Endothelial cell (in vitro differentiated cells): ENCODE measurements around the gene ROGDI. TPM values are rescaled to one million over a fixed set of nuclear protein-coding genes. Genes with fewer than 3 reads are reported as not detected.

Source experiments
- DNase-seq: peaks from one replicate; pipeline ENCODE4 v3.0.0; 2021; ENCODE audit warnings: low spot score
- H3K27ac Mint-ChIP-seq: one replicate; pipeline ENCODE4 v1.8.0; 2021; ENCODE audit warnings: mixed read lengths, inconsistent platforms; ENCODE audit not compliant: unreplicated experiment
- H3K27me3 Mint-ChIP-seq: one replicate; pipeline ENCODE4 v1.8.0; 2021; ENCODE audit warnings: mild to moderate bottlenecking, moderate library complexity, mixed read lengths, inconsistent platforms; ENCODE audit not compliant: unreplicated experiment
- H3K36me3 Mint-ChIP-seq: one replicate; pipeline ENCODE4 v1.8.0; 2021; ENCODE audit warnings: mild to moderate bottlenecking, low read depth, mixed read lengths, inconsistent platforms; ENCODE audit not compliant: unreplicated experiment
- H3K4me1 Mint-ChIP-seq: one replicate; pipeline ENCODE4 v1.8.0; 2021; ENCODE audit warnings: mild to moderate bottlenecking, mixed read lengths, inconsistent platforms; ENCODE audit not compliant: unreplicated experiment
- H3K4me3 Mint-ChIP-seq: one replicate; pipeline ENCODE4 v1.8.0; 2021; ENCODE audit warnings: mild to moderate bottlenecking, mixed read lengths, inconsistent platforms; ENCODE audit not compliant: unreplicated experiment
- H3K9me3 Mint-ChIP-seq: one replicate; pipeline ENCODE4 v1.8.0; 2021; ENCODE audit warnings: mixed read lengths, inconsistent platforms; ENCODE audit not compliant: unreplicated experiment
- CTCF ChIP-seq: fragments of 200-600 bp; sonication (generic); IDR thresholded peaks from one replicate; pipeline ENCODE4 v1.5.0; 2021; ENCODE audit warnings: antibody characterized with exemption; ENCODE audit not compliant: unreplicated experiment
- total RNA-seq: library from RNA; stranded (reverse); fragmentation: NEBNext Ultra II Directional; extraction: Animal tissue kit (Norgen Biotek cat#: 25700); gene quantifications from one replicate; pipeline ENCODE4 v1.2.1, GENCODE V29; 2021; ENCODE audit not compliant: unreplicated experiment

The ROGDI gene
- total RNA-seq, 1 donor from 2014 or later, result 46.2 TPM

- no peaks in the 10 kb centered on the region for H3K9me3 Mint-ChIP-seq
- DNase-seq, result peak; percentile 44
- peak overlapping the region; percentile 85 for H3K27ac Mint-ChIP-seq
- peak overlapping the region; percentile 90 for H3K4me3 Mint-ChIP-seq
- peaks cover 6% of the 10 kb centered on the region for H3K36me3 Mint-ChIP-seq
- no peak for TF ChIP-seq CTCF
- peaks cover 6% of the 10 kb centered on the region for H3K27me3 Mint-ChIP-seq
- peaks cover 31% of the 10 kb centered on the region for H3K4me1 Mint-ChIP-seq
Observed at GRCh38 chr16:4846503-4846900, 44.1 kb upstream of the ROGDI start.

GRCh38 chr16:4840984-4841383 is 38.6 kb upstream of the ROGDI start:
- H3K27me3 Mint-ChIP-seq, result peaks cover under 1% of the 10 kb centered on the region
- no peak overlapping the region for H3K4me3 Mint-ChIP-seq
- TF ChIP-seq CTCF, result no peak
- no peaks in the 10 kb centered on the region for H3K9me3 Mint-ChIP-seq
- no peak for DNase-seq
- H3K36me3 Mint-ChIP-seq, result peaks cover 30% of the 10 kb centered on the region
- peaks cover 7% of the 10 kb centered on the region for H3K4me1 Mint-ChIP-seq
- no peak overlapping the region for H3K27ac Mint-ChIP-seq

- H3K27ac Mint-ChIP-seq, result no peak overlapping the region
- no peaks in the 10 kb centered on the region for H3K9me3 Mint-ChIP-seq
- DNase-seq, result no peak
- H3K4me3 Mint-ChIP-seq, result no peak overlapping the region
- no peak for TF ChIP-seq CTCF
- no peaks in the 10 kb centered on the region for H3K4me1 Mint-ChIP-seq
- no peaks in the 10 kb centered on the region for H3K27me3 Mint-ChIP-seq
- peaks cover 30% of the 10 kb centered on the region for H3K36me3 Mint-ChIP-seq
Observed at GRCh38 chr16:4839942-4840341, 37.5 kb upstream of the ROGDI start.

GRCh38 chr16:4837733-4838501 is 35.5 kb upstream of the ROGDI start:
- H3K9me3 Mint-ChIP-seq, result no peaks in the 10 kb centered on the region
- TF ChIP-seq CTCF, result no peak
- H3K27me3 Mint-ChIP-seq, result no peaks in the 10 kb centered on the region
- no peak for DNase-seq
- H3K27ac Mint-ChIP-seq, result no peak overlapping the region
- no peak overlapping the region for H3K4me3 Mint-ChIP-seq
- no peaks in the 10 kb centered on the region for H3K4me1 Mint-ChIP-seq
- peaks cover 27% of the 10 kb centered on the region for H3K36me3 Mint-ChIP-seq

- no peak overlapping the region for H3K4me3 Mint-ChIP-seq
- no peaks in the 10 kb centered on the region for H3K9me3 Mint-ChIP-seq
- H3K36me3 Mint-ChIP-seq, result peaks cover 36% of the 10 kb centered on the region
- no peak overlapping the region for H3K27ac Mint-ChIP-seq
- no peak for TF ChIP-seq CTCF
- no peaks in the 10 kb centered on the region for H3K4me1 Mint-ChIP-seq
- DNase-seq, result no peak
- H3K27me3 Mint-ChIP-seq, result no peaks in the 10 kb centered on the region
Observed at GRCh38 chr16:4836727-4837126, 34.3 kb upstream of the ROGDI start.
